ENCODE measurements around the gene CLDN18.

DNA sequence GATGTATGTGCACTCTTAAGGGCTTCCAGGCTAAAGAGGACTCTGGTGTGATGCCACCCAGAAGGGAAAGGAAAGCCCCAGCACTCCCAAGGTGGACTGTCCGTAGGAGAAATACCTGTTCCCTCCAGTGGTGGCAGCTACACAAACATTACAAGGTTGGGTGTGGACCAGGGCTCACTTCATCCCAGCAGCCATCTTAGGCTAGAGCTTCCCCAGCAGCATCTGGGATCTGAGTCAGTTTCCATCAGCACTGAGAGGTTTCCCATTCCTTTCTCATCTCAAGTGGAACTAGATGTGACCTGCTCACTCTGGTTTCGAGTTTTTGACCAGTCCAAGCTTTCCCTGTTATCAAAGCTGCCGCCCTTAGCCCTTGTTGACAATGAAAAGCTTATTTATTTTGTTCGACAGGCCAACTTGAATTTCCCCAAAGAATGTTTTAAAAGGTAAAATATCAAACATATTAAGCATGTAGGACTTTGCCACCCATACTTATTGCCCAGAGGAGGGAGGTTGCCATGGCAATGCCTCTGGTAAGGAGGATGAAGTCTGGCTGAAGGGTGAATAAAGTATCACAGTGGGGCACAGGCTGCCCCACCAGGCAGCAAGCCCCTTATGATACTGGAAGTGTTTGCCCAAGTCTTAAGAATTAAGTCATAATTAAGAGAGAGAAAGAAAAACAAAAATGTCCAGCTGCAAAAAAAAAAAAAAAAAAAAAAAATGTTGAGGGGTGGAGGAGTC, 28.9 kb downstream of the CLDN18 start:
- no peak for TF ChIP-seq TAF1 (IDR thresholded peaks at IDR 0.05; ENCODE audit: low read depth, low read length)
- TF ChIP-seq POLR2A (IDR thresholded peaks at IDR 0.05; ENCODE audit: low read depth, low read length), result no peak
- TF ChIP-seq SPI1 (IDR thresholded peaks at IDR 0.05; ENCODE audit: low read depth, low read length), result no peak

Measured in GM12891 (cell line).